Suprapubic skin (tissue), 4 donors: ENCODE data around the gene STAT3.

Experiments
- POLR2A ChIP-seq, 2 donors: fragments of 450-650 bp; IDR thresholded peaks; one replicate each; pipeline ENCODE4 v1.6.1; 2017; ENCODE audit warnings: antibody characterized with exemption in 2 of 2, mild to moderate bottlenecking in 2 of 2, moderate library complexity in 2 of 2
- POLR2AphosphoS5 ChIP-seq, 3 donors: sonication (generic); formaldehyde crosslinking; IDR thresholded peaks; one replicate each; pipeline ENCODE4 v1.6.1; 2017; ENCODE audit warnings: antibody characterized with exemption in 3 of 3
- TF ChIP-seq, protein P1 (sequence below), 2 donors: fragments of 200-600 bp in 1 of 2; fragments of 450-650 bp in 1 of 2; sonication (generic) in 1 of 2; IDR thresholded peaks; one replicate each; pipeline ENCODE4 v1.5.1; 2016 to 2019; ENCODE audit warnings: antibody characterized with exemption in 2 of 2, mild to moderate bottlenecking in 1 of 2, moderate library complexity in 1 of 2

DNA sequence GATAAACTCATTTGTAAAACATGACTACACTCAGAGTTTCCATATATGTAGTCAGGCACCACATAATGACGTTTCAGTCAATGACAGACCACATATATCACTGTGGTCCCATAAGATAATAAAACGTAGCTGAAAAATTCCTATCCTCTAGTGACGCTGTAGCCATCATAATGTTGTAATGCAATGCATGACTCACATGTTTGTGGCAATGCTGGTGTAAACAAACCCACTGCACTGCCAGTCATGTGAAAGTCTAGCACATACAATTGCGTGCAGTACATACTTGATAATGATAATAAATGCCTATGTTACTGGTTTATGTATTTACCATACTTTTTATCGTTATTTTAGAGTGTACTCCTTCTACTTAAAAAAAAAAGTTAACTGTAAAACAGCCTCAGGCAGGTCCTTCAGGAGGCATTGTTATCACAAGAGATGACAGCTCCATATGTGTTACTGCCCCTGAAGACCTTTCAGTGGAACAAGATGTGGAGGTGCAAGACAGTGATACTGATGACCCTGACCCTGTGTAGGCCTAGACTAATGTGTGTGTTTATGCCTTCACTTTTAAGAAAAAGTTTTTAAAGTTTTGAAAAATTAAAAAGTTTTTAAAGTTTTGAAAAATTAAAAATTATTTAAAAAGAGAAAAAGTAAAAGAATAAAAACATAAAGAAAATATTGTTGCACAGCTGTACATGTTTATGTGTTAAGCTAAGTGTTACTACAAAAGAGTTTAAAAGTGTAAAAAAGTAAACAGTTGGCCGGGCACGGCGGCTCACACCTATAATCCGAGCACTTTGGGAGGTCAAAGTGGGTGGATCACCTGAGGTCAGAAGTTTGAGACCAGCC is 121.1 kb downstream of the STAT3 start:
- no peak for TF ChIP-seq POLR2AphosphoS5 (IDR thresholded peaks at IDR 0.05)
- TF ChIP-seq, protein P1, sequence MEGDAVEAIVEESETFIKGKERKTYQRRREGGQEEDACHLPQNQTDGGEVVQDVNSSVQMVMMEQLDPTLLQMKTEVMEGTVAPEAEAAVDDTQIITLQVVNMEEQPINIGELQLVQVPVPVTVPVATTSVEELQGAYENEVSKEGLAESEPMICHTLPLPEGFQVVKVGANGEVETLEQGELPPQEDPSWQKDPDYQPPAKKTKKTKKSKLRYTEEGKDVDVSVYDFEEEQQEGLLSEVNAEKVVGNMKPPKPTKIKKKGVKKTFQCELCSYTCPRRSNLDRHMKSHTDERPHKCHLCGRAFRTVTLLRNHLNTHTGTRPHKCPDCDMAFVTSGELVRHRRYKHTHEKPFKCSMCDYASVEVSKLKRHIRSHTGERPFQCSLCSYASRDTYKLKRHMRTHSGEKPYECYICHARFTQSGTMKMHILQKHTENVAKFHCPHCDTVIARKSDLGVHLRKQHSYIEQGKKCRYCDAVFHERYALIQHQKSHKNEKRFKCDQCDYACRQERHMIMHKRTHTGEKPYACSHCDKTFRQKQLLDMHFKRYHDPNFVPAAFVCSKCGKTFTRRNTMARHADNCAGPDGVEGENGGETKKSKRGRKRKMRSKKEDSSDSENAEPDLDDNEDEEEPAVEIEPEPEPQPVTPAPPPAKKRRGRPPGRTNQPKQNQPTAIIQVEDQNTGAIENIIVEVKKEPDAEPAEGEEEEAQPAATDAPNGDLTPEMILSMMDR (IDR thresholded peaks at IDR 0.05) = no peak
- TF ChIP-seq POLR2A (IDR thresholded peaks at IDR 0.05) = no peak
